ENCODE measurements around the gene ATXN1.

DNA sequence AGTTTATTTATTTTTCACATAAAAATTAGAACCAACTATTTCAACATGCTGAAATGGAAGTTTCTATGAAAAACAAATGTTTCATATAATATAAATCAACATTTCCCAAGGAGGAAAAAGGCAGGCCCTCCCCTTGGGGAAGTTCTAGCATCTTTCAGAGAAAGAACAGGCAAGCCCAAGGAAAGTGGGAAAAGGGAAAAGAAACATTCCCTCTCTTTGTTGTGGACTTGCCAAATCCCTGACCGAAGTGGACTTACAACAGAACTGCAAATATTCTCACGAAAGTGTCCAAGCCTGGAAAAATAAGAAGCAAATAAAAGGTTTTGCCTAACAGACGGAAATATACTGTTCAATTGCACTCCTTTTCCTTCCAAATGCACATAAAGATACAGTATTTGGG lies 214.4 kb downstream of the ATXN1 start:
- TF ChIP-seq CTCF (IDR thresholded peaks at IDR 0.05; ENCODE audit: low read depth, low read length, poor library complexity, severe bottlenecking) (no peak), EZH2phosphoT487 (IDR thresholded peaks at IDR 0.05; ENCODE audit: borderline replicate concordance, low read length) (no peak)
